Mucosa of stomach (tissue), 1 donor: ENCODE measurements around the gene SLC28A2.
A peak's percentile ranks its signal among the peaks of the same experiment; 100 is the strongest.

Source experiments
- H3K27me3 ChIP-seq: one replicate; pipeline ENCODE4 v1.7.0; 2013; ENCODE audit warnings: mild to moderate bottlenecking, low read length; ENCODE audit not compliant: control insufficient read depth, insufficient read depth
- H3K36me3 ChIP-seq: one replicate; pipeline ENCODE4 v1.7.0; 2013; ENCODE audit warnings: low read length; ENCODE audit not compliant: control insufficient read depth, insufficient read depth
- H3K4me1 ChIP-seq: one replicate; pipeline ENCODE4 v1.7.0; 2013; ENCODE audit warnings: mild to moderate bottlenecking, low read length; ENCODE audit not compliant: control insufficient read depth, insufficient read depth
- H3K4me3 ChIP-seq: one replicate; pipeline ENCODE4 v1.7.0; 2013; ENCODE audit warnings: low read length
- H3K9ac ChIP-seq: one replicate; pipeline ENCODE4 v1.7.0; 2013; ENCODE audit warnings: mild to moderate bottlenecking, low read length, moderate library complexity
- H3K9me3 ChIP-seq: one replicate; pipeline ENCODE4 v1.7.0; 2013; ENCODE audit warnings: mild to moderate bottlenecking, low read length, moderate library complexity; ENCODE audit not compliant: control insufficient read depth
- donor health status: Pancreatic carcinoma.

Gene SLC28A2, protein sequence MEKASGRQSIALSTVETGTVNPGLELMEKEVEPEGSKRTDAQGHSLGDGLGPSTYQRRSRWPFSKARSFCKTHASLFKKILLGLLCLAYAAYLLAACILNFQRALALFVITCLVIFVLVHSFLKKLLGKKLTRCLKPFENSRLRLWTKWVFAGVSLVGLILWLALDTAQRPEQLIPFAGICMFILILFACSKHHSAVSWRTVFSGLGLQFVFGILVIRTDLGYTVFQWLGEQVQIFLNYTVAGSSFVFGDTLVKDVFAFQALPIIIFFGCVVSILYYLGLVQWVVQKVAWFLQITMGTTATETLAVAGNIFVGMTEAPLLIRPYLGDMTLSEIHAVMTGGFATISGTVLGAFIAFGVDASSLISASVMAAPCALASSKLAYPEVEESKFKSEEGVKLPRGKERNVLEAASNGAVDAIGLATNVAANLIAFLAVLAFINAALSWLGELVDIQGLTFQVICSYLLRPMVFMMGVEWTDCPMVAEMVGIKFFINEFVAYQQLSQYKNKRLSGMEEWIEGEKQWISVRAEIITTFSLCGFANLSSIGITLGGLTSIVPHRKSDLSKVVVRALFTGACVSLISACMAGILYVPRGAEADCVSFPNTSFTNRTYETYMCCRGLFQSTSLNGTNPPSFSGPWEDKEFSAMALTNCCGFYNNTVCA

DNA sequence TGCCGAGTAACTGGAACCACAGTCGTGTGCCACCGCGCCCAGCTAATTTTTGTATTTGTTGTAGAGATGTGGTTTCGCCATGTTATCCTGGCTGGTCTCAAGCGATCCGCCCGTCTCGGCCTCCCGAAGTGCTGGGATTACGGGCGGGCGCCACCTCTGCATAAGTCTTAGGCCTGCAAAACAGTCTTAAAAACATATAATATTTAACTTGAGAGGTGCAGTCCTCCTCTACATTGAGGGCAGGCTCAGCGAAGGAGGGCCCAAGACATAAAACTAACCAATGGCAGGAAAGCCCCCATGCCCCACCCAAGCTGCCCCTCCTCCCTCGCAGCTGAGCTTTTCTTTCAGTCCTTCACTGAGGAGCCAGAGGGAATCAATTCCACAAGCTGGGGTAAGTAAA is at the start of gene SLC28A2:
Gene SLC28A2, plus strand, starts transcription at position 347 of the 400 bp plus-strand sequence. CDS start 982 bp downstream, outside the sequence.
- peaks cover 24% of the 10 kb centered on the region for H3K4me1 ChIP-seq
- no peaks in the 10 kb centered on the region for H3K27me3 ChIP-seq
- H3K4me3 ChIP-seq, result peak within 1 kb of the TSS; percentile 71
- H3K9ac ChIP-seq, result peak within 1 kb of the TSS; percentile 53
- no peaks in the 10 kb centered on the region for H3K9me3 ChIP-seq
- H3K36me3 ChIP-seq, result no peaks in the 10 kb centered on the region

DNA sequence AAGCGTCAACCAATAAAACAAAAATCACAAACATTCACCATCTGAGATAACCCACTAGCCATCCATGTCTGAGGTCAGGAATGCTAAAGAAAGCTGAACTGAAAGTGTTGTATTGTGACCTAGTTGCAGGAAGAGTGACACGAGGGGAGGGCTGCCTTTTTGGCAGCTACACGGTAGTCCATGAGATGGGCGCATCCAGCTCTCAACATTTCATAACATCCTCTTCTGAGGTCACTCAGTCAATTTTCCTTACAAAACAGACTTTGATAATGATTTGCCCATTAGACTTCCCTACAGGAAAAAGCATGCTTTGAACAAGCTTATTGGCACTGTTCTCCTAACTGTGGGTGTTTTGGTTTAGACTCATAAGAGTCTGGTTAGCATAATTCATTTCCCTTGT is 48.9 kb upstream of the SLC28A2 start:
- no peaks in the 10 kb centered on the region for H3K9me3 ChIP-seq
- no peaks in the 10 kb centered on the region for H3K27me3 ChIP-seq
- H3K4me1 ChIP-seq, result peaks cover 12% of the 10 kb centered on the region
- H3K9ac ChIP-seq, result no peak overlapping the region
- H3K36me3 ChIP-seq, result no peaks in the 10 kb centered on the region
- no peak overlapping the region for H3K4me3 ChIP-seq

DNA sequence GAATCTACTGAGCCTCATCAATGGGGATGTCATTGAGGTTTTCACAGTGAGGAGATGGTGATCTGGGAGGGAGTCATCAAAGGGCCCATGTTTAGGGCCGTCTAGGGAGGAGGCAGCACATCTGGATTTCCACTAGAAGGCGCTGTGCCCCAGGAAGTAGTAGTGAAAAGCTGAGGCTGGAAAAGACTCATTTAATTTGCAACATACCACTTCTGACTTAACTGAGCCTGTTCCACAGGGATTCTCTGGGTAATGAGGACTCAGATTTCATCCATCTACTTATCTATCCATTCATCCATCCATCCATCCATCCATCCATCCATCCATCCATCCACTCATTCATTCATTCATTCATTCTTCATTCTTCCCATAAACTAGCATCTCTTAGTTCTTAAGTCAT is 46.8 kb upstream of the SLC28A2 start:
- Histone ChIP-seq H3K4me1 (peaks cover 6% of the 10 kb centered on the region), H3K4me3 (no peak overlapping the region), H3K9me3 (no peaks in the 10 kb centered on the region), H3K27me3 (no peaks in the 10 kb centered on the region), H3K36me3 (no peaks in the 10 kb centered on the region), H3K9ac (no peak overlapping the region)

DNA sequence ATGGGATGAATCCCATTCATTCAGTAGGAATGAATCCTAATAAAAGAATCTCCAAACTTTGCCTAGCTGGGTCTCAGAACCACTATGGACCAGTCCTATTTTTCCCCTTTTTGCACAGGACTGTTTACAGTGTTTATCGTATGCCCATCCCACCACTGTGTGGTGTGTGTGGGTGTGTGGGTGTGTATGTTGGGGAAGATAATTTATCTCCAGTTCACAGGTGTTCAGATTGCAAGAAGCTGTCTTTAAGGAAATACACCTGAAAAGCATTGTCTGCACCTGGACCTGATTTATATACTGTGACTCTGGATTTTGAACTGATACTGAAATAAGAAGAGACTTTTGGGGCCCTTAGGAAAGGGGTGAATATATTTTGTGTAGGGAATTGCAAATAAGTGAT is 39.5 kb upstream of the SLC28A2 start:
- Histone ChIP-seq H3K27me3 (no peaks in the 10 kb centered on the region), H3K4me1 (no peaks in the 10 kb centered on the region), H3K9me3 (no peaks in the 10 kb centered on the region), H3K4me3 (no peak overlapping the region), H3K36me3 (no peaks in the 10 kb centered on the region), H3K9ac (no peak overlapping the region)

DNA sequence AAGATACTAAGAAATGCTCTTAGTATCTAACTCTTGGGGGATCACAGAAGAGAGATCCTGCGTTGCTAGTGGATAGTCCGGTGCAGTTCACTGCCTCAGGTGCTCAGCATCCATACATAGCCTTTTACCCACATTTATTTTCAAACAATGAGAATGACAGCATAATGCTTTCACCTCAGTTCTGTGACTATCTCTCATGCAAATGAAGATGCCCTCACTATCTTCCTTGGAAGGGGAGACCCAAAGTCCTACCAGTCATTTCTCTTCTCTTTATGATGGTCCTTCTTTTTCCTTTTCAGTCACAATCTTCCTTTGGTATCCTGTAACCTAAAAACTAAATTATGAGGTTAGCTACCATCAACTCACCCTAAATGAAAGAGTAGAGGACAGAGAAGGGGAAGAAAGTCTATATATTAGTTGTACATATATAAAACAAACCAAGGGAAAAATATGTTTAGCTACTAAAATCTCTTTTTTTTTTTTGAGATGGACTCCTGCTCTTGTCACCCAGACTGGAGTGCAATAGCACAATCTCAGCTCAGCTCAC is 30.9 kb upstream of the SLC28A2 start:
- H3K36me3 ChIP-seq, result no peaks in the 10 kb centered on the region
- no peak overlapping the region for H3K9ac ChIP-seq
- H3K4me1 ChIP-seq, result peaks cover 7% of the 10 kb centered on the region
- no peak overlapping the region for H3K4me3 ChIP-seq
- no peaks in the 10 kb centered on the region for H3K27me3 ChIP-seq
- no peaks in the 10 kb centered on the region for H3K9me3 ChIP-seq

DNA sequence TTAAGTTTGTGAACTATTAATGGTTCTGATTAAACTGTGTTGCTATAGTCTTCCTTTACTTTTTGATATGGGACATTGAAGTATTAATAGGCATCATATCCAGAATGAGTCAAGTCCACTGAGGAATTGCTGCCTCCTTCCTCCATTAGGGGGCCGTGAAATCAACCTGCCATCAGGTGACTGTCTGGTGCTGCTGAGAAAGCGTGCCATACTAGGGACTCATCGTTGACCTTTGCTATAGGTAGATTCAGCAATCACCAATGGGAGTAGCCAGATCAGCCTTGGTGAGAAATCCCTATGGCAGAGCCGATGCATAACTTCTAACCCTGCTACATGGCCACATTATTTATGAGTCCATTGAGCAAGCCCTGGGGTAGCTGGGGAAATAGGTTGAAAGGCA is 30.1 kb upstream of the SLC28A2 start:
- H3K4me3 ChIP-seq, result no peak overlapping the region
- H3K27me3 ChIP-seq, result no peaks in the 10 kb centered on the region
- H3K9ac ChIP-seq, result no peak overlapping the region
- no peaks in the 10 kb centered on the region for H3K9me3 ChIP-seq
- H3K36me3 ChIP-seq, result no peaks in the 10 kb centered on the region
- H3K4me1 ChIP-seq, result peaks cover 7% of the 10 kb centered on the region

DNA sequence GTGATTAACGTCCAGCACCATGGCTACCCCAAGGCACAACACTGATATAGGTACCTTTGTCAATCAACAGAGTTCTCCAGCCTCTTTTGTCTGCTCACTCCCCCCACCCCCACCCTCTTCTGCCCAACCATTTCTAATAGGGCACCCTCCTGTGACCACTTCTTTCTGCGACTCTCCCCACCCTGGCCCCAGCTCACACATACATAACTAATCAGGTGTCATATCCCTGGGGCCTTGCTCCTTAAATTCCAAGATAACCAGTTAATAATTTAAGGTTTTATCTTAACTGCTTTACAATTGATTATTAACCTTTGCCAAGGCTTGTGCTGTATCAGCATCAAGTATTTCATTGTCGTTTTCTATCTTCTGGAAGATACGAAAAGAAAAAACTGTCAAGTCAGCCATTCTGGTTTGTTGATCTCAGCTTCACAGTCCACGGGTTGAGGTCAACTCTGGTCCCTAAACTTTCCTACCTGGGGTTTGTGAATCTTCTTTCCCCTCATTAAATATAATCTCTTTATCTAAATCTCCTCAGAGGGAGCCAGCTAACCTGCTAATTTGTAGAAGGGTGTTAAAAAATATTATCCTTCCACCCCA is 27.3 kb upstream of the SLC28A2 start:
- Histone ChIP-seq H3K9me3 (no peaks in the 10 kb centered on the region), H3K4me1 (peaks cover 30% of the 10 kb centered on the region), H3K9ac (no peak overlapping the region), H3K27me3 (no peaks in the 10 kb centered on the region), H3K36me3 (no peaks in the 10 kb centered on the region), H3K4me3 (no peak overlapping the region)

DNA sequence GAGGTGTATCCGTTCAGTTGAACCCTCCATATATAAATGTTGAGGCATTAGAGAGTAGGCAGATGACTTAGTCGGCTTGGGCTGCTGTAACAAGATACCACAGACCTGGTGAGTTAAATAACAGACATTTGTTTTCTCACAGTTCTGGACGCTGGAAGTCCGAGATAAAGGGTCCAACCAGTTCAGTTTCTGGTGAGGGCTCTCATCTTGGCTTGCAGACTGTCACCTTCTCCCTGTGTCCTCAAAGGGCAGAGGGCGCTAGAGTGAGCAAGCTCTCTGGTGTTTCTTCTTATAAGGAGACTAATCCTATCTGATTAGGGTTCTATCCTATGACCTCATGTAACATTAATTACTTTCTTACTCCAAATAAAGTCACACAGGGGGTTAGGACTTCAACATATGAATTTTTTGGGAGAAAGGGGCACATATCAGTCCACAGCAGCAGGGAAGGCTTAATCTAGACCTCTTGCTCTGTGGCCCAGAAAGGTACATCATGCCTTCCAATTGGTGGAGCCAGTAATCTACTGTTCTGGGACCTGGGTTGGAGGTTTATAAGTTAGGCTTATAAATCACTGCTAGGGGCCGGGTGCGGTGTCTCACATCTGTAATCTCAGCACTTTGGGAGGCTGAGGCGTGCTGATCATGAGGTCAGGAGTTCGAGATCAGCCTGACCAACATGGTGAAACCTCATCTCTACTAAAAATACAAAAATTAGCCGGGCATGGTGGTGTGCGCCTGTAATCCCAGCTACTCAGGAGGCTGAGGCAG is 26.3 kb upstream of the SLC28A2 start:
- Histone ChIP-seq H3K4me3 (no peak overlapping the region), H3K9me3 (no peaks in the 10 kb centered on the region), H3K27me3 (no peaks in the 10 kb centered on the region), H3K9ac (no peak overlapping the region), H3K36me3 (no peaks in the 10 kb centered on the region), H3K4me1 (peaks cover 32% of the 10 kb centered on the region)

DNA sequence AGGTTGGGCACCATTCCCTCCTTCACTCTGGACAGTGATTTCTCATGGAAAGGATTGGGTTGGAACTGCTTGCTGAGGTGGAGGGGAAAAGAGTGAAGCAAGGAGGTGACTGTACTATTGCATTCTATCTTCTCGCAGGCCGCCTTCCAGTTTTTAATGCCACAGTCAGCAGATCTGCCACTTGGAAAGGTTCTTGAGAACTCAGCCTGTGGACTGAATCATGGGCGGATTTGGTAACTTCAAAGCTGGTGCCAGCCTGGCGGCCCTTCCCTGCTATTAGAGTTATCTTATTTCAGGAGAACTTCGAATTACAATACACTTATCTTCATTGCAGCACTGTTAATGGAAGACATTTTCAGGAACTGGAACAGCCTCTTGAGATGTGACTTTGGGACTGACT is 23.1 kb upstream of the SLC28A2 start:
- Histone ChIP-seq H3K4me1 (peaks cover 39% of the 10 kb centered on the region), H3K9ac (no peak overlapping the region), H3K27me3 (no peaks in the 10 kb centered on the region), H3K36me3 (no peaks in the 10 kb centered on the region), H3K4me3 (no peak overlapping the region), H3K9me3 (no peaks in the 10 kb centered on the region)

DNA sequence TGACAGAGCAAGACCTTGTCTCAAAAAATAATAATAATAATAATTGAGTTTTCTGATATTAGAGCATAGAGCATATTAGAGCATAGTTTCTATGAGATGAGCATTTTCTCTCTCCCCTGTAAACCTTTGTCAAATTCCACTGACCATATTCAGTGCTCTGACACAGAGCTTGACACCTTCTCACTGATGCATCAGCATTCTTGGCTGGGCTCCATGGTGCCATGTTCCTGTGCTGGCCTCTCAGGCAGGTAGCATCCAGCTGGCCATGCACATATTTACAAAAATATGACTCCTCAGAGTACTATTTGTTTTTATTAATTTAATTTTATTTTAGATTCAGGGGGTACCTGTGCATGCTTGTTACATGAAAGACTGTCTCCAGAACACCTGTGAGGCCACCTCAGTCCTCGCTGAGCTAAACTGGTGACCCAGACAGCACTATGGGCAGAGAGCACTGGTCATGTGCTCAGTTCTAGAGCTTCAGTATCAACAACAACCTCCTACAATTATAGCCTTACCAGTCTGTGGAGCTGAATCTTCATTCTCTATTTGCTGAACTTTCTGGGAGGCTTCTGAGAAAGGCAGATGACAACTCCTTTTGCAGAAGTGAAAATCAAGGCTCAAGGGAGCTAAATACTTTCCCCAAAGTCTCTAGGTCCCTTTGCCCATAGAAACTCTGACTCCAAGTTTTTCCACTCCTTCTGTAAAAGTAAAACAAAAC is 21.6 kb upstream of the SLC28A2 start:
- Histone ChIP-seq H3K27me3 (no peaks in the 10 kb centered on the region), H3K4me3 (no peak overlapping the region), H3K4me1 (peaks cover 32% of the 10 kb centered on the region), H3K9me3 (no peaks in the 10 kb centered on the region), H3K36me3 (no peaks in the 10 kb centered on the region), H3K9ac (no peak overlapping the region)

DNA sequence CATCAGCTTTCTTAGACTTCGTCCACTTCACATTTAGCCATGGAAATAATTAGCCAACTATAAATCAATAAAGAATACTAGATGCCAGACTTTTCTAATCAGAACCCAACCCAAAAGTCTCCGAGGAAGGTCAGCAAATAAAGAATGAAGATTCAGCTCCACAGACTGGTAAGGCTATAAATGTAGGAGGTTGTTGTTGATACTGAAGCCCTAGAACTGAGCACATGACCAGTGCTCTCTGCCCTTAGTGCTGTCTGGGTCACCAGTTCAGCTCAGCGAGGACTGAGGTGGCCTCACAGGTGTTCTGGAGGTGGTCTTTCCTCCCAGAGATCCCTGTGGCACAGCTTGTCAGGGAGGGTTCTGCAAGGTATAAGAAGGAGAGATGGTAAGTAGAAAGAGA is 20.9 kb upstream of the SLC28A2 start:
- Histone ChIP-seq H3K9ac (no peak overlapping the region), H3K4me1 (peaks cover 32% of the 10 kb centered on the region), H3K4me3 (no peak overlapping the region), H3K27me3 (no peaks in the 10 kb centered on the region), H3K9me3 (no peaks in the 10 kb centered on the region), H3K36me3 (no peaks in the 10 kb centered on the region)
